GM19193 (cell line): ENCODE data around the gene SYT11.

Source experiments
- POLR2A ChIP-seq: IDR thresholded peaks from 4 replicates; pipeline ENCODE4 v1.6.1; 2011; ENCODE audit not compliant: insufficient read depth, insufficient read length; ENCODE audit errors: extremely low read depth

The SYT11 gene

DNA sequence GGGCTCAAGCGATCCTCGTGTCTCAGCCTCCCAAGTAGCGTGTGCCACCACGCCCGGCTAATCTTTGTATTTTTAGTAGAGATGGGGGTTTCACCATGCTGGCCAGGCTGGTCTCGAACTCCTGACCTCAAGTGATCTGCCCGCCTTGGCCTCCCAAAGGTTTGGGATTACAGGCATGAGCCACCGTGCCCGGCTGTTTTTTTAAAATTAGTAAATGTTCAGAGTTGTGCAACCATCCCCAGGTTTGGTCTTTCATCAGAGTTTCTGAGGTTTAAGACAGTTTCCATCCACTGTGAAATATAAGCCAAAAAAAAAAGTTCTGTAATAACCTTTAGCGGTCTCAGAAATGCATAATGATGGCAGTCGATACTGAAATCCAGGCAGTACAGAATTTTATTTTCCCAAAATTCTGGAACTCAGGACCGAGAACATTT, 550 bp upstream of the SYT11 start:
- TF ChIP-seq POLR2A: no peak

DNA sequence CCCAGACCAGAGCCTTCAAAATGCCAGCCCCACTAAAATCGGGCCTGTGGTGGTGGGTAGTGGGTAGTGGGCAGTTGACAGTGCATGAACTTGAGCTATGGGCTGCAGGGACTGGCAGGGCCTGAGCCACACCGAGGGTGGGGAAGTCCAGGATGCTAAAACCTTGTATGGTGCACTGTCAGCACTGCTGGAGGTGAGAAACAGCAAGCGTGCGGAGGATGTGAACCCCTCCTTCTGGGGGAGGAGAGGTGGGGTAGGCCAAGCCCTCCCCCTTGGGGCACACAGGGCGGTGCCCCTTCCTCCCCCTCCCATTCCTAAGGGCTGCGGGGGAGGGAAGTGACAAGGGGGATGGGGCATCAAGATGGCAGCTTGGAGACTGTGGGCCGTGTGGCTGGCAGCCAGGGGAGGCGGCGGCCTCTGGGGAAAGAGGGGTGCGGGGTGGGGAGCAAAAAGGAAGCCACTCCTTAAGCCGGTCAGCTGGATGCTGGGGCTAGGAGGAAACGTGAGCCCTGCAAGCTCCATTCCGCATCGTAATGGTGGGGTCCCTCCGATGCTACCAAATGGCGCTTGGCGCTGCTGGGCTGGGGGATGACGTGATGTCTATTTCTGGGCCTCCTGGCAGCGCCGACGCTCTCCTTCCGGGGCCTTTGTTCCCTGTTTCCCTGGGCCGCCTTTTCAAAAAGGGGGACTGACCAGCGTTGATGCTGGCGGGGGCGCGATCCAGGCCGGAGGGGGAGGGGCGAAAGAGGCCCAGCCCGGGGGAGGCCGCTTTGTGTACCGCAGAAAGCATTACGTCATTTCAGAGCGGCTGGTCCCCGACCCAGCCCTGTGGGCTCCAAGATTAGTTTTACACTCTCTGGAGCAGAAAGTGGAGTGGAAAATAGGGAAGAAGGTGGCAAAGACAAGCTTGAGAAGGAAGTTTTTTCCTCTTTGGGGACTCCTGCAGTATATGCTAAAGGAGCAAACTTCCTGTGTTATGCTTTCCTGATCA, 809 bp downstream of the SYT11 start:
- peak; percentile 42 for TF ChIP-seq POLR2A

DNA sequence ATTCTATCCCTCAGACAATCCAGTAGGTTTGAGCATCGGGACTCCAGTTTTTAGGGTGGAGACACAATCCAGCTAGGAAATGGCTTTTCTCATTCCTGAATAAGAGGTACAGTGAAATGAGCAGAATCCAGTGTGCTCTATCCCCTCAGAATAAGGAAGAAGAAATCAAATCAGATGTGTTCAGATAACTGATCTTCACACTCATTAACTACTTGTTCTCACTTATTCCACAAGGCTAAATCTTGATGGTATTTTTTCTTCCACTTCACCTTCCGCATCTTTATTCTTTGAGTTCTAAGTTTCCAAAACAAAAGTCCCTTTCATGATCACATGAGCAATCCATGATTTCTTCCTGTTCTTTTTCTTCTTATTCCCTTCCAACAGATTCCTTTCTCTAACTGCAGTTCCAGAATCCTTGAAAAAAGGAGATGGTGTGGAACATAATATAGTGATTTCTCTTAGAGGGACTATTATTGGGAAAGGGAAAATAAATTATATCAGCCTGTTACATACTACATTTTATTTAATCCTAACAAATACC, 1.7 kb downstream of the SYT11 start:
- TF ChIP-seq POLR2A: no peak

DNA sequence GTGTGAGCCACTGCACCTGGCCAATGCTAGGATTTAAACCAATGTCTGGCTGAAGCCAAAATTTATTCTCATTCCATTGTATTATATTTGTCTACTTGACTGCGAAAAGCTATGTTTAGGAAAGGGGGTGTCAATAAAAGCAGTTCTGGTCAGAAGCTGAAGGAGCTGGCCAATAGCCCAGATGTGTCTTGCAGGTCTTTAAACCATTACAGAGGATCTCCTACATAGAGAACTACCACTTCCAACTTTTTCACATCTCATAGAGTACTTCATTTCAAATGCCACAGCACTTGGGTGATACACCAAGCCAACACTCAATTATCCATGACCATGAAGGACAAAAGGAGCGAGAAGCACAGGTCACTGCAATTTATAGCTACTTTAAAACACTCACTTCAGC, 2.5 kb downstream of the SYT11 start:
- TF ChIP-seq POLR2A: no peak

DNA sequence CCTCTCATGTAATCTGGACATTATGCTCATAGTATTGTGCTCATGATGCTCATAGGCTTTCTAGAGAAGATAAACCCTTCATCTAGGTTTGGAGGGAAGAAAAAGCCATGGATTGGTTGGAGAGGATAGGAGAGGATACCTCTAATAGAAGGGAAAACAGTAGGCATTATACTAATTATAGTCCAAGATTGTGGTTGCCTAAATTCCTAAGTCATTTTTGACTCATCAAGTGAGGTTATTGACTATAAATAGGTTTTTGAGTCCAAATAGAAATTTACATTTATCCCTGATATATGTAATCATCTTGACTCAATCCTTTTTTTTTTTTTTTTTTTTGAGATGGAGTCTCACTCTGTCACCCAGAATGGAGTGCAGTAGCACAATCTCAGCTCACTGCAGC, 5.0 kb downstream of the SYT11 start:
- TF ChIP-seq POLR2A: no peak

DNA sequence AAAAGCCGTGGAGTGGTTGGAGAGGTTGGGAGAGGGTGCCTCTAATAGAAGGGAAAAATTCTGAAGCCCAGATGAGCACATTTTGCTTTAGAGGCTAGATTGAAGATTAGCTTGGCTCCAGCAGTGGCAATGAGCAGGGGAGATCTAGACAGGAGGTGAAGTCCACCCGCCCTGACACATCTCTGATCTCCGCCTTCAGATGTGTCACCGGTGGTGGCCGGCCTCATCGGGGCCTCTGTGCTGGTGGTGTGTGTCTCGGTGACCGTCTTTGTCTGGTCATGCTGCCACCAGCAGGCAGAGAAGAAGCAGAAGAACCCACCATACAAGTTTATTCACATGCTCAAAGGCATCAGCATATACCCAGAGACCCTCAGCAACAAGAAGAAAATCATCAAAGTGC, 8.4 kb downstream of the SYT11 start:
- TF ChIP-seq POLR2A: no peak

DNA sequence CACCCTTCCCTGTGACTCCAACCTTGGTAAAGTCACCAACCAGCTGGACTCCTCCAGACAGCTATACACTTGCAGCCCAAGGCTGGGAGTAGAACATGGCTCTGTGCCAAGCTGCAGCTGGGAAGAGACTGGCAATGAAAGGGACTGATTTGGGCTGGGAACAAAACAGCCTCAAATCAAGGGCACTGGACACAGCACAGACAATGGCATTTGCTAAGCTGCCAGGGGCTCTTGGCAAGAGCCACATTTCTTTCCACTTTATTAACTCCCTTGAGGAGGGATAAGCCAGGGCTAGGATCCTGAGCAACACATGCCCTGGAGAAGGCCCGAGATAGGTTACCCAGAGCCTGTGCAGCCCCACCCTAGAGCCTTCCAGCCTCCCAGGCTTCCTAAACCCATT, 12.0 kb downstream of the SYT11 start:
- no peak for TF ChIP-seq POLR2A

DNA sequence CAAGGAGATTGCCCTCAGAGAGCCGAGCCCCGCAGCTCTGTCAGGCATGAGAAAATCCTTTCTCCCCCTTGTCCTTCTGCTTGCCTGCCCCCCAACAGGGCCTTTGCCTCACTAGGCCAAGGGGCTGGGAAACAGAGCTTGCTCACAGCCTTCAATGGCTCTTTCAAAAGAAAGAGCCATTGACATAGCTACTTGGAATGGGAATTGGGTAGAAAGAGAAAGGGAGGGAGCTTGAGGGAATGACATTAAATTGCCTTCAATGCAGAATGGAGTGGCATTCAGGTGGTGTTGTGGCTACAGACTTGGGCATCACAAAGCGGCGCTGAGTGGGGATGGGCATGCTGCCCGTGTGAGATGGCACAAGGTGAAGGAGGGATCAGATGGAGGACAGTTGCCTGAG, 13.2 kb downstream of the SYT11 start:
- no peak for TF ChIP-seq POLR2A

DNA sequence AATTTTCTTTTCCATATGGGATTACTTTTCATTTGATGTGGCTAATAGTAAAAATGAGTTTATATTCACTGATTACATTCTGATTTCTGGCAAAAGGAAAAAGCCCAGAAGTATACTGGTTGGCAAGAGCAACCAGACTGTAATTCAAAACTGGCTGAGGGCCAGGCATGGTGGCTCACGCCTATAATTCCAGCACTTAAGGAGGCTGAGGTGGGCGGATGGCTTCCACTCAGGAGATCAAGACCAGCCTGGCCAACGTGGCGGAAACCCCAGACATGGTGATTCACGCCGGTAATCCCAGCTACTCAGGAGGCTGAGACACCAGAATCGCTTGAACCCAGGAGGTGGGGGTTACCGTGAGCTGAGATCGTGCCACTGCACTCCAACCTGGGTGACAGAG, 14.5 kb downstream of the SYT11 start:
- TF ChIP-seq POLR2A: no peak

DNA sequence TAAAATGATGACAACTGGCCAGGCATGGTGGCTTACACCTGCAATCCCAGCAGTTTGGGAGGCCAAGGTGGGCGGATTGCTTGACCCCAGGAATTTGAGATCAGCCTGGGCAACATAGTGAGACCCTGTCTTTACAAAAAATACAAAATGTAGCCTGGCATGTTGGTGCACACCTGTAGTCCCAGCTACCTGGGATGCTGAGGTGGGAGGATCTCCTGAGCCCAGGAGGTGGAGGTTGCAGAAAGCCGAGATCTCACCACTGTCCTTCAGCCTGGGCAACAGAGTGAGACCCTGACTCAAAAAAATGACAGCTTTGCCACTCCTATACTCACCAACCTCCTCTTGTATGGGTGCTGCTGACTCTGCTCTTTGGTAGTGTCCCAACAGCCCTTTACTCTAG, 18.6 kb downstream of the SYT11 start:
- no peak for TF ChIP-seq POLR2A

DNA sequence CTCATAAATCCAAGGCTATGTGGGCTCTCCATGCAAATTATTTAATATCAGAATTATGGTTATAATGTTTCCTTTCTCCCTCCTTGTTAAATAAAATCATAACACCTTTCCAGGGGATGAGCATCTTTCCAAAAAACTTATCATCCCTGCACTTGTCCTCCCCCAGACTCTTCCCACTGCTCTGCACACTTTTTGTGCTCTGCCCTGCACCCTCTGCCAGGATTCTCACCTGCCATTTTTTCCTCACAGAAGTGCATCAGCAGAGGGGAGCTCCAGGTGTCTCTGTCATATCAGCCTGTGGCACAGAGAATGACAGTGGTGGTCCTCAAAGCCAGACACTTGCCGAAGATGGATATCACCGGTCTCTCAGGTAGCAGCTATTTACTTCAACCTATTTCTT, 20.9 kb downstream of the SYT11 start:
- TF ChIP-seq POLR2A: no peak

DNA sequence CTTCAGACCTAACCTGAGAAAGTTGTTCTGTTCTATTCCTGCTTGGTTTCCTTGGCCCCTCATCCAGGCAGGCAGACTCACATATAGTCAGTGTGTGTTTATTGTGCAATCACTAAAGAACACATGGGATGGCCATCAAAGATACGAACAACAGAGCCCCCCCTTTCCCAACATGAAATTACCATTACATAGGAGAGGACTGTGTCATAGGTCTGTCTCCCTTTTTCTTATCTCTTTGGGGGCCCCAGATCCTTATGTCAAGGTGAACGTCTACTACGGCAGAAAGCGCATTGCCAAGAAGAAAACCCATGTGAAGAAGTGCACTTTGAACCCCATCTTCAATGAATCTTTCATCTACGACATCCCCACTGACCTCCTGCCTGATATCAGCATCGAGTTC, 21.6 kb downstream of the SYT11 start:
- TF ChIP-seq POLR2A: no peak

DNA sequence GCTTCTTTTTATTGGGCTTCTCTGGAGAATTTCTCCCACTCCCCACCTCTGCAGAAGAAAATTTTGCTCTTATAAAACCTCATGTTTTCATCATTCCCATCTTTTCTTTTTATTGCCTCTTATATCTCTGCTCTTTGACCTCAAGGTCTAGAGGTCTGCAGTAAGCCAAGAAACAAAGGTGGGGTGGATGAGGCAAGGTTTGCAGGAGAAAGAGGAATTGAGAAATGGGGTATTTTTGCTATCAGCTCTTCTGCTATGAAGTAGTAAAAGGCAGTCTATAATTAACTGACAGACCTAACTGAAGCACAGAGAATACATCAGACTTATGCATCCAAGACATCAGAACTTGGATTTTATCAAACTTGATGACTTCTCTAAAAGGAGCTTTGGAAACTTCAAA, 22.9 kb downstream of the SYT11 start:
- TF ChIP-seq POLR2A: no peak

DNA sequence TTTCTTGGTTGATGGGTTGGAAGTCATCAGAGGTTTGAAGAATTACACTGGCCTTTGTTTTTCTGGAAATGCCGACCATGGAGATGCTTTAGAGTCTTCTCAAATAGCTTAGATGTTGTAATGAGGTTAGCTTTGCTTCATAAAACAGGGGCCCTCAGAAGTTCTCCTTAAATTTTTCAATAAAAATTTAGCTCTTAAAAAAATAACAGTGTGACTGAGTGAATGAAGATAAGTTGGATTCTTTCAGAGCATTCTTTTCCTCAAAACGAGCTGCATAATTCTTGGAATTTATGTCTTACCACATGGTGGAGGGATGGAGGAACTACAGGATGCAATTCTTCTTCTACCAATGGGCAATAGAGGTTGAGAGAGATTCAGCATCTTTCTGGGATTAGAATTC, 23.4 kb downstream of the SYT11 start:
- TF ChIP-seq POLR2A: no peak

DNA sequence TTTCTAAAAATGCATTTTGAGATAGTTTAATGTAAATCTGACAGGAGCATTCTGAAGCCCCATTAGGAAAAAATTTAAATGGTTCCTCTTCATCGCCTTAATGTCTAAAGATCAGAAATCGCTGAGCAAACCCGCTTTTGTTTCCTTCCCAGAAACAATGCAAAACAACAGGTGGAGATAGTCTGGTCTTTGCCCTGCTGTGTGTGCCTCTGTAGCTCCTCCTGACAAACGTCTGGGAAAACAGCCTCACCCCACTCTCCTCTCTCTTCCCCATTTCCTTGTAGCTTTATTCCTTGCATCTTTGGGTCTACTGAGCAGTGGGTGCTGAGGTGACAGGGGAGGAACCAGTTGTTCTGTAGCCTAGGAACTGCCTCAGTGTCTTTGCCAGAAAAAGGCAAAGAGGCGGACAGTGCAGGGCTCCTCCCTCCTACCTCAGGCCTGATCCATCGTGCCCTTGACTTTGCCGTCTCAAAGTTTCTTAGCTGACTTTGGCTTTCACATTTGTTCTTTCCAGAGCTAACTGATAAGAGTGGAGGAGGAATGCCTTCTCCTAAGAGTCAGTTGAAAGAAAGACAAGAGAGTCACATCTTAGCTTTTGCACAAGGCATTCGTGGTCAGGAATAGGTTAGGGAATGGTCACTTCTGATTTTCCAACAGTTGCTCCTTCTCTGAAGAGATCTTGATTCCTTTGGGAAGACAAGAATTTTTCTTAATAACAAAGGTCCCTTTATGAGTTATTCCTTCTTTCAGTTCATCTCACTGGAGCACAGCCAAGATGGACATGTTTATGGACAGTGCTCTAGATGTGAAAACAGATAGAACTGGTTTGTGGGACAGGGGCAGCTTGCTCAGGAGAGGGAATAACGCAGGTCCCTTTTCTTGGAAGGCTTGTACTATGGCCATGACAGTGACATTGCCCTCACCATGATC, 24.9 kb downstream of the SYT11 start:
- TF ChIP-seq POLR2A: no peak
